HepG2 (cell line): ENCODE results near the gene ONECUT1. TPM values are rescaled to one million over a fixed set of nuclear protein-coding genes. Genes with fewer than 3 reads are reported as not detected.

Source experiments
- DDIT3 ChIP-seq: sonication (generic); formaldehyde crosslinking; IDR thresholded peaks from 2 replicates; pipeline ENCODE4 v1.4.0; 2020; ENCODE audit warnings: mild to moderate bottlenecking, missing genetic modification reagents
- FOXJ3 ChIP-seq: sonication (generic); formaldehyde crosslinking; IDR thresholded peaks from 2 replicates; pipeline ENCODE4 v1.4.0; 2020; ENCODE audit warnings: missing genetic modification reagents, mild to moderate bottlenecking, borderline replicate concordance
- FOXK2 ChIP-seq: fragments of 450-650 bp; IDR thresholded peaks from 2 replicates; pipeline ENCODE4 v1.6.1; 2016
- MAFG ChIP-seq: sonication (generic); formaldehyde crosslinking; IDR thresholded peaks from 2 replicates; pipeline ENCODE4 v1.5.1; 2020; ENCODE audit warnings: mild to moderate bottlenecking, missing genetic modification reagents
- MXD4 ChIP-seq: IDR thresholded peaks from 2 replicates; pipeline ENCODE4 v1.6.1; 2016; ENCODE audit warnings: mild to moderate bottlenecking, missing biosample characterization, missing genetic modification reagents
- SALL1 ChIP-seq: sonication (generic); formaldehyde crosslinking; IDR thresholded peaks from 2 replicates; pipeline ENCODE4 v1.8.0; 2022; ENCODE audit warnings: mild to moderate bottlenecking, missing genetic modification reagents
- ZBTB38 ChIP-seq: sonication (generic); formaldehyde crosslinking; IDR thresholded peaks from 2 replicates; pipeline ENCODE4 v1.5.1; 2020; ENCODE audit warnings: mild to moderate bottlenecking, missing genetic modification reagents
- ZFP82 ChIP-seq: sonication (generic); formaldehyde crosslinking; IDR thresholded peaks from 2 replicates; pipeline ENCODE4 v1.5.1; 2020; ENCODE audit warnings: mild to moderate bottlenecking, missing genetic modification reagents, borderline replicate concordance
- ZMYM4 ChIP-seq: sonication (generic); formaldehyde crosslinking; IDR thresholded peaks from 2 replicates; pipeline ENCODE4 v1.8.1; 2023; ENCODE audit warnings: mild to moderate bottlenecking, missing genetic modification reagents
- ZNF24 ChIP-seq: fragments of 450-650 bp; IDR thresholded peaks from 2 replicates; pipeline ENCODE4 v1.6.1; 2017; ENCODE audit warnings: antibody characterized with exemption, mild to moderate bottlenecking
- ZNF280D ChIP-seq: sonication (generic); formaldehyde crosslinking; IDR thresholded peaks from 2 replicates; pipeline ENCODE4 v1.5.1; 2020; ENCODE audit warnings: mild to moderate bottlenecking, missing genetic modification reagents
- ZNF337 ChIP-seq: sonication (generic); formaldehyde crosslinking; IDR thresholded peaks from 2 replicates; pipeline ENCODE4 v1.5.1; 2020; ENCODE audit warnings: missing genetic modification reagents, low read depth, mild to moderate bottlenecking, borderline replicate concordance
- ZNF772 ChIP-seq: sonication (generic); formaldehyde crosslinking; IDR thresholded peaks from 2 replicates; pipeline ENCODE4 v1.5.0; 2020; ENCODE audit warnings: mild to moderate bottlenecking, missing genetic modification reagents
- polyA plus RNA-seq, 8 experiments: library from polyadenylated mRNA; depleted of rRNA in 3 of 8; stranded (reverse) in 7 of 8; unstranded in 1 of 8; fragments of >200 nt; fragmentation: Illumina TruSeq in 4 of 8; extraction: Trizol in 4 of 8; gene quantifications; 2 replicates each; pipeline versions ENCODE4 v1.2.1 to v1.2.3, GENCODE V29; 2011 to 2016; ENCODE audit warnings: low read depth in 4 of 8, missing spikeins in 1 of 8, mixed read lengths in 1 of 8; ENCODE audit not compliant: insufficient read depth in 1 of 8
- total RNA-seq, 5 experiments: library from RNA; depleted of rRNA; stranded (reverse); fragments of >200 nt; fragmentation: Illumina TruSeq; extraction: Trizol; gene quantifications; 2 replicates each; pipeline ENCODE4 v1.2.3, GENCODE V29; 2016; ENCODE audit warnings: low read depth in 1 of 5
- TF ChIP-seq, protein P1 (sequence below), 2 experiments: sonication (generic) in 1 of 2; formaldehyde crosslinking in 1 of 2; IDR thresholded peaks; 2 replicates each; pipeline versions ENCODE4 v1.4.0 to v1.6.1; 2018 to 2020; ENCODE audit warnings: missing genetic modification reagents in 2 of 2, borderline replicate concordance in 1 of 2, low read depth in 1 of 2, mild to moderate bottlenecking in 1 of 2, missing biosample characterization in 1 of 2
- TF ChIP-seq, protein P2 (sequence below): sonication (generic); formaldehyde crosslinking; IDR thresholded peaks from 2 replicates; pipeline ENCODE4 v1.5.0; 2020; ENCODE audit warnings: mild to moderate bottlenecking, missing genetic modification reagents, borderline replicate concordance
- TF ChIP-seq, protein P3 (sequence below): sonication (generic); formaldehyde crosslinking; IDR thresholded peaks from 2 replicates; pipeline ENCODE4 v1.4.0; 2020; ENCODE audit warnings: missing genetic modification reagents
- TF ChIP-seq, protein P4 (sequence below): sonication (generic); formaldehyde crosslinking; IDR thresholded peaks from 2 replicates; pipeline ENCODE4 v1.4.0; 2020; ENCODE audit warnings: missing genetic modification reagents, mild to moderate bottlenecking, borderline replicate concordance

Gene ONECUT1
- total and polyA plus RNA-seq, 2 of the 13 experiments (the other 11 are each of a cell fraction or from before 2014, with no cell fraction given), result 3.5 to 9.1 TPM

DNA sequence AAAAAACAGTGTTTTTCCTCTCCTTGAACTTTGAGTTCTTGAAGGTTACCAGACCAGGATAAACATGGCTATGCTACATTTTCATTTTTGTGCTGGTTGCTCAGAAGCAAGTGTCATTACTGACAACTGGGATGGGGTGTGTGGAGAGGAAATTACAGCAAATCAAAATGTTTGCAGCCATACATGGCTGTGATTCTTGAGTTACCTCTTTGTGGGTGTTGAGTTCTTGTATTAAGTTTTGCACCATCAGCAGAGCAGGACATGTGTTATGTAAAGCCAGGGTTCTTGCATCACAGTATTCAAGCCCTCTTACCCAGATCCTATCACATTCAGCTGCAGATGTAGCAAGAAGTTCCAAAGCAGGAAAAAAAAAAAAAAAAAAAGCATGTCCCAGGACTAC lies 57.0 kb downstream of the ONECUT1 start (continued):
- 0 out of 2 replicates have a peak, but pooled peaks have one; percentile 37 for TF ChIP-seq ZNF280D (CRISPR knock-in tag)
- TF ChIP-seq ZNF24, result no peak
- TF ChIP-seq ZNF772 (CRISPR knock-in tag), result no peak
- no peak for TF ChIP-seq DDIT3 (CRISPR knock-in tag)
- TF ChIP-seq, protein P1, sequence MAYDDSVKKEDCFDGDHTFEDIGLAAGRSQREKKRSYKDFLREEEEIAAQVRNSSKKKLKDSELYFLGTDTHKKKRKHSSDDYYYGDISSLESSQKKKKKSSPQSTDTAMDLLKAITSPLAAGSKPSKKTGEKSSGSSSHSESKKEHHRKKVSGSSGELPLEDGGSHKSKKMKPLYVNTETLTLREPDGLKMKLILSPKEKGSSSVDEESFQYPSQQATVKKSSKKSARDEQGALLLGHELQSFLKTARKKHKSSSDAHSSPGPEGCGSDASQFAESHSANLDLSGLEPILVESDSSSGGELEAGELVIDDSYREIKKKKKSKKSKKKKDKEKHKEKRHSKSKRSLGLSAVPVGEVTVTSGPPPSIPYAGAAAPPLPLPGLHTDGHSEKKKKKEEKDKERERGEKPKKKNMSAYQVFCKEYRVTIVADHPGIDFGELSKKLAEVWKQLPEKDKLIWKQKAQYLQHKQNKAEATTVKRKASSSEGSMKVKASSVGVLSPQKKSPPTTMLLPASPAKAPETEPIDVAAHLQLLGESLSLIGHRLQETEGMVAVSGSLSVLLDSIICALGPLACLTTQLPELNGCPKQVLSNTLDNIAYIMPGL (CRISPR knock-in tag; IDR thresholded peaks at IDR 0.05; ENCODE audit: borderline replicate concordance in 1 of 2, low read depth in 1 of 2), result no peak
- TF ChIP-seq FOXJ3 (CRISPR knock-in tag), result peak; percentile 61; the same call in 1 of the 2 replicates
- TF ChIP-seq, protein P2, sequence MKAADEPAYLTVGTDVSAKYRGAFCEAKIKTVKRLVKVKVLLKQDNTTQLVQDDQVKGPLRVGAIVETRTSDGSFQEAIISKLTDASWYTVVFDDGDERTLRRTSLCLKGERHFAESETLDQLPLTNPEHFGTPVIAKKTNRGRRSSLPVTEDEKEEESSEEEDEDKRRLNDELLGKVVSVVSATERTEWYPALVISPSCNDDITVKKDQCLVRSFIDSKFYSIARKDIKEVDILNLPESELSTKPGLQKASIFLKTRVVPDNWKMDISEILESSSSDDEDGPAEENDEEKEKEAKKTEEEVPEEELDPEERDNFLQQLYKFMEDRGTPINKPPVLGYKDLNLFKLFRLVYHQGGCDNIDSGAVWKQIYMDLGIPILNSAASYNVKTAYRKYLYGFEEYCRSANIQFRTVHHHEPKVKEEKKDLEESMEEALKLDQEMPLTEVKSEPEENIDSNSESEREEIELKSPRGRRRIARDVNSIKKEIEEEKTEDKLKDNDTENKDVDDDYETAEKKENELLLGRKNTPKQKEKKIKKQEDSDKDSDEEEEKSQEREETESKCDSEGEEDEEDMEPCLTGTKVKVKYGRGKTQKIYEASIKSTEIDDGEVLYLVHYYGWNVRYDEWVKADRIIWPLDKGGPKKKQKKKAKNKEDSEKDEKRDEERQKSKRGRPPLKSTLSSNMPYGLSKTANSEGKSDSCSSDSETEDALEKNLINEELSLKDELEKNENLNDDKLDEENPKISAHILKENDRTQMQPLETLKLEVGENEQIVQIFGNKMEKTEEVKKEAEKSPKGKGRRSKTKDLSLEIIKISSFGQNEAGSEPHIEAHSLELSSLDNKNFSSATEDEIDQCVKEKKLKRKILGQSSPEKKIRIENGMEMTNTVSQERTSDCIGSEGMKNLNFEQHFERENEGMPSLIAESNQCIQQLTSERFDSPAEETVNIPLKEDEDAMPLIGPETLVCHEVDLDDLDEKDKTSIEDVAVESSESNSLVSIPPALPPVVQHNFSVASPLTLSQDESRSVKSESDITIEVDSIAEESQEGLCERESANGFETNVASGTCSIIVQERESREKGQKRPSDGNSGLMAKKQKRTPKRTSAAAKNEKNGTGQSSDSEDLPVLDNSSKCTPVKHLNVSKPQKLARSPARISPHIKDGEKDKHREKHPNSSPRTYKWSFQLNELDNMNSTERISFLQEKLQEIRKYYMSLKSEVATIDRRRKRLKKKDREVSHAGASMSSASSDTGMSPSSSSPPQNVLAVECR (CRISPR knock-in tag), result peak; percentile 40; the same call in 1 of the 2 replicates
- no peak for TF ChIP-seq ZNF337 (CRISPR knock-in tag)
- no peak for TF ChIP-seq ZFP82 (CRISPR knock-in tag)
- TF ChIP-seq, protein P3, sequence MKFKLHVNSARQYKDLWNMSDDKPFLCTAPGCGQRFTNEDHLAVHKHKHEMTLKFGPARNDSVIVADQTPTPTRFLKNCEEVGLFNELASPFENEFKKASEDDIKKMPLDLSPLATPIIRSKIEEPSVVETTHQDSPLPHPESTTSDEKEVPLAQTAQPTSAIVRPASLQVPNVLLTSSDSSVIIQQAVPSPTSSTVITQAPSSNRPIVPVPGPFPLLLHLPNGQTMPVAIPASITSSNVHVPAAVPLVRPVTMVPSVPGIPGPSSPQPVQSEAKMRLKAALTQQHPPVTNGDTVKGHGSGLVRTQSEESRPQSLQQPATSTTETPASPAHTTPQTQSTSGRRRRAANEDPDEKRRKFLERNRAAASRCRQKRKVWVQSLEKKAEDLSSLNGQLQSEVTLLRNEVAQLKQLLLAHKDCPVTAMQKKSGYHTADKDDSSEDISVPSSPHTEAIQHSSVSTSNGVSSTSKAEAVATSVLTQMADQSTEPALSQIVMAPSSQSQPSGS (CRISPR knock-in tag), result 0 out of 2 replicates have a peak, but pooled peaks have one; percentile 33
- 0 out of 2 replicates have a peak, but pooled peaks have one; percentile 7 for TF ChIP-seq FOXK2
- TF ChIP-seq SALL1, result no peak; the same call in 1 of the 2 replicates
- TF ChIP-seq ZMYM4 (CRISPR knock-in tag), result 0 out of 2 replicates have a peak, but pooled peaks have one; percentile 16
- no peak for TF ChIP-seq MXD4 (CRISPR knock-in tag)
- TF ChIP-seq MAFG (CRISPR knock-in tag), result 0 out of 2 replicates have a peak, but pooled peaks have one; percentile 13
- no peak for TF ChIP-seq ZBTB38 (CRISPR knock-in tag)
- TF ChIP-seq, protein P4, sequence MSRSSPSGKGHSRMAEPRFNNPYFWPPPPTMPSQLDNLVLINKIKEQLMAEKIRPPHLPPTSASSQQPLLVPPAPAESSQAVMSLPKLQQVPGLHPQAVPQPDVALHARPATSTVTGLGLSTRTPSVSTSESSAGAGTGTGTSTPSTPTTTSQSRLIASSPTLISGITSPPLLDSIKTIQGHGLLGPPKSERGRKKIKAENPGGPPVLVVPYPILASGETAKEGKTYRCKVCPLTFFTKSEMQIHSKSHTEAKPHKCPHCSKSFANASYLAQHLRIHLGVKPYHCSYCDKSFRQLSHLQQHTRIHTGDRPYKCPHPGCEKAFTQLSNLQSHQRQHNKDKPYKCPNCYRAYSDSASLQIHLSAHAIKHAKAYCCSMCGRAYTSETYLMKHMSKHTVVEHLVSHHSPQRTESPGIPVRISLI (CRISPR knock-in tag), result peak; percentile 92
